GM10248 (cell line): ENCODE results near the gene KRT28.
A peak's percentile ranks its signal among the peaks of the same experiment; 100 is the strongest.

Experiments
- CTCF ChIA-PET: fragments of 300-600 bp; sonication (Branson Sonifier 250); formaldehyde crosslinking; extraction: SDS; loops from one replicate; lab custom pipeline; 2021; ENCODE audit warnings: antibody characterized with exemption; lab: Yijun Ruan, JAX
- POLR2A ChIA-PET: fragments of 350-650 bp; sonication (Branson Sonifier 250); formaldehyde crosslinking; extraction: SDS; loops from one replicate; lab custom pipeline; 2020; ENCODE audit warnings: antibody characterized with exemption; lab: Yijun Ruan, JAX
- DNase-seq: peaks from one replicate; pipeline ENCODE4 v3.0.0; 2012; ENCODE audit errors: extremely low spot score
- CTCF ChIP-seq: IDR thresholded peaks from 2 replicates; pipeline ENCODE4 v1.5.1; 2012; ENCODE audit warnings: mild to moderate bottlenecking, low read depth; ENCODE audit errors: extremely low read depth, missing control alignments, control extremely low read depth

KRT28 gene

GRCh38 chr17:40806131-40806530 lies 6.4 kb upstream of the KRT28 start:
- POLR2A ChIA-PET, result no interaction called here
- CTCF ChIA-PET, result interaction anchor here (1.3 to 3.2 kb wide), 5 partner anchors 10 to 856 kb away, joined by 3 to 16 read pairs (median 6); no protein-coding TSS in a partner anchor
- no peak for TF ChIP-seq CTCF
- DNase-seq, result no peak

GRCh38 chr17:40803617-40804082 lies 3.9 kb upstream of the KRT28 start:
- ChIA-PET CTCF (interaction anchor here (0.6 to 2.2 kb wide), 9 partner anchors 8 to 860 kb away, joined by 3 to 7 read pairs (median 3); partner anchors contain the start of gene KRT24), POLR2A (no interaction called here)
- peak; percentile 66 for DNase-seq
- TF ChIP-seq CTCF, result peak; percentile 81

- ChIA-PET POLR2A (no interaction called here), CTCF (no interaction called here)
- TF ChIP-seq CTCF, result no peak
- no peak for DNase-seq
Measured at GRCh38 chr17:40801157-40801556, 1.4 kb upstream of the KRT28 start.

- CTCF ChIA-PET, result no interaction called here
Measured at GRCh38 chr17:40800381-40800780, 622 bp upstream of the KRT28 start.

GRCh38 chr17:40796846-40797245 lies 2.9 kb downstream of the KRT28 start:
- no peak for DNase-seq
- TF ChIP-seq CTCF, result no peak
- CTCF ChIA-PET, result interaction anchor here (1.0 to 1.8 kb wide), 2 partner anchors 9 to 866 kb away, joined by 3 to 9 read pairs; no protein-coding TSS in a partner anchor
- POLR2A ChIA-PET, result no interaction called here

More at GRCh38 chr17:40800381-40800780, 622 bp upstream of the KRT28 start:
- DNase-seq, result no peak
- POLR2A ChIA-PET, result no interaction called here
- TF ChIP-seq CTCF, result no peak

- POLR2A ChIA-PET, result interaction anchor here (0.6 kb wide), 1 partner anchor 86 kb away, joined by 3 read pairs; no protein-coding TSS in a partner anchor
- no peak for DNase-seq
Measured at GRCh38 chr17:40795019-40795667, 4.6 kb downstream of the KRT28 start.

More at GRCh38 chr17:40795019-40795667, 4.6 kb downstream of the KRT28 start:
- CTCF ChIA-PET, result interaction anchor here (0.7 to 1.8 kb wide), 2 partner anchors 9 to 11 kb away, joined by 3 to 9 read pairs; no protein-coding TSS in a partner anchor
- no peak for TF ChIP-seq CTCF
